Measurements from ENCODE around the gene TK2. TPM values are rescaled to one million over a fixed set of nuclear protein-coding genes. Genes with fewer than 3 reads are reported as not detected.
A peak's percentile ranks its signal among the peaks of the same experiment; 100 is the strongest.

TK2 gene
- total and polyA plus RNA-seq, 2 experiments from 2014 or later: 1.8 to 4.2 TPM

DNA sequence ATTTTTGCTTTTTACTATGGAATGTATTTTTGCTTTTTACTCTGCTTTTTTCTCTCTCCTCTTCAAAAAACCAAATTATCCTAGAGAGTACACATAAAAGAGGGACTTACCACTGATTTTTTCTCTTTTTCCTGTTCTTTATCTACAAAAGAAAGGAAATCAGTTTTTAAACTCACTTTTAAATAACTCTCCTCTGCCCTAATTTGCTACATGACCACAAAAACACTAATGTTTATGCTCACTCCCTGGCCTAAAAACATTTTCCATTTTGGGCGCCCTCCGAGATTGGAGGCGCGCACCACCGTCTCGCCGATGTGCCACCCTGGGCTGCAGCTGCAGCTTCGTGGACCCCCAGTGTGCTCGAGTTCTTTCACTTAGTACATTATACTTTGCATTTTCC is 1.1 kb downstream of the TK2 start:
- no peak for TF ChIP-seq STAT1 (IDR thresholded peaks at IDR 0.05; ENCODE audit: unreplicated experiment)
- TF ChIP-seq, protein P1, sequence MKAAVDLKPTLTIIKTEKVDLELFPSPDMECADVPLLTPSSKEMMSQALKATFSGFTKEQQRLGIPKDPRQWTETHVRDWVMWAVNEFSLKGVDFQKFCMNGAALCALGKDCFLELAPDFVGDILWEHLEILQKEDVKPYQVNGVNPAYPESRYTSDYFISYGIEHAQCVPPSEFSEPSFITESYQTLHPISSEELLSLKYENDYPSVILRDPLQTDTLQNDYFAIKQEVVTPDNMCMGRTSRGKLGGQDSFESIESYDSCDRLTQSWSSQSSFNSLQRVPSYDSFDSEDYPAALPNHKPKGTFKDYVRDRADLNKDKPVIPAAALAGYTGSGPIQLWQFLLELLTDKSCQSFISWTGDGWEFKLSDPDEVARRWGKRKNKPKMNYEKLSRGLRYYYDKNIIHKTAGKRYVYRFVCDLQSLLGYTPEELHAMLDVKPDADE (IDR thresholded peaks at IDR 0.05): no peak
- no peak for TF ChIP-seq ZNF331 (CRISPR knock-in tag; IDR thresholded peaks at IDR 0.05; ENCODE audit: low read depth)
- no peak for TF ChIP-seq CREB1 (CRISPR knock-in tag; IDR thresholded peaks at IDR 0.05; ENCODE audit: low read depth)
- TF ChIP-seq, protein P2, sequence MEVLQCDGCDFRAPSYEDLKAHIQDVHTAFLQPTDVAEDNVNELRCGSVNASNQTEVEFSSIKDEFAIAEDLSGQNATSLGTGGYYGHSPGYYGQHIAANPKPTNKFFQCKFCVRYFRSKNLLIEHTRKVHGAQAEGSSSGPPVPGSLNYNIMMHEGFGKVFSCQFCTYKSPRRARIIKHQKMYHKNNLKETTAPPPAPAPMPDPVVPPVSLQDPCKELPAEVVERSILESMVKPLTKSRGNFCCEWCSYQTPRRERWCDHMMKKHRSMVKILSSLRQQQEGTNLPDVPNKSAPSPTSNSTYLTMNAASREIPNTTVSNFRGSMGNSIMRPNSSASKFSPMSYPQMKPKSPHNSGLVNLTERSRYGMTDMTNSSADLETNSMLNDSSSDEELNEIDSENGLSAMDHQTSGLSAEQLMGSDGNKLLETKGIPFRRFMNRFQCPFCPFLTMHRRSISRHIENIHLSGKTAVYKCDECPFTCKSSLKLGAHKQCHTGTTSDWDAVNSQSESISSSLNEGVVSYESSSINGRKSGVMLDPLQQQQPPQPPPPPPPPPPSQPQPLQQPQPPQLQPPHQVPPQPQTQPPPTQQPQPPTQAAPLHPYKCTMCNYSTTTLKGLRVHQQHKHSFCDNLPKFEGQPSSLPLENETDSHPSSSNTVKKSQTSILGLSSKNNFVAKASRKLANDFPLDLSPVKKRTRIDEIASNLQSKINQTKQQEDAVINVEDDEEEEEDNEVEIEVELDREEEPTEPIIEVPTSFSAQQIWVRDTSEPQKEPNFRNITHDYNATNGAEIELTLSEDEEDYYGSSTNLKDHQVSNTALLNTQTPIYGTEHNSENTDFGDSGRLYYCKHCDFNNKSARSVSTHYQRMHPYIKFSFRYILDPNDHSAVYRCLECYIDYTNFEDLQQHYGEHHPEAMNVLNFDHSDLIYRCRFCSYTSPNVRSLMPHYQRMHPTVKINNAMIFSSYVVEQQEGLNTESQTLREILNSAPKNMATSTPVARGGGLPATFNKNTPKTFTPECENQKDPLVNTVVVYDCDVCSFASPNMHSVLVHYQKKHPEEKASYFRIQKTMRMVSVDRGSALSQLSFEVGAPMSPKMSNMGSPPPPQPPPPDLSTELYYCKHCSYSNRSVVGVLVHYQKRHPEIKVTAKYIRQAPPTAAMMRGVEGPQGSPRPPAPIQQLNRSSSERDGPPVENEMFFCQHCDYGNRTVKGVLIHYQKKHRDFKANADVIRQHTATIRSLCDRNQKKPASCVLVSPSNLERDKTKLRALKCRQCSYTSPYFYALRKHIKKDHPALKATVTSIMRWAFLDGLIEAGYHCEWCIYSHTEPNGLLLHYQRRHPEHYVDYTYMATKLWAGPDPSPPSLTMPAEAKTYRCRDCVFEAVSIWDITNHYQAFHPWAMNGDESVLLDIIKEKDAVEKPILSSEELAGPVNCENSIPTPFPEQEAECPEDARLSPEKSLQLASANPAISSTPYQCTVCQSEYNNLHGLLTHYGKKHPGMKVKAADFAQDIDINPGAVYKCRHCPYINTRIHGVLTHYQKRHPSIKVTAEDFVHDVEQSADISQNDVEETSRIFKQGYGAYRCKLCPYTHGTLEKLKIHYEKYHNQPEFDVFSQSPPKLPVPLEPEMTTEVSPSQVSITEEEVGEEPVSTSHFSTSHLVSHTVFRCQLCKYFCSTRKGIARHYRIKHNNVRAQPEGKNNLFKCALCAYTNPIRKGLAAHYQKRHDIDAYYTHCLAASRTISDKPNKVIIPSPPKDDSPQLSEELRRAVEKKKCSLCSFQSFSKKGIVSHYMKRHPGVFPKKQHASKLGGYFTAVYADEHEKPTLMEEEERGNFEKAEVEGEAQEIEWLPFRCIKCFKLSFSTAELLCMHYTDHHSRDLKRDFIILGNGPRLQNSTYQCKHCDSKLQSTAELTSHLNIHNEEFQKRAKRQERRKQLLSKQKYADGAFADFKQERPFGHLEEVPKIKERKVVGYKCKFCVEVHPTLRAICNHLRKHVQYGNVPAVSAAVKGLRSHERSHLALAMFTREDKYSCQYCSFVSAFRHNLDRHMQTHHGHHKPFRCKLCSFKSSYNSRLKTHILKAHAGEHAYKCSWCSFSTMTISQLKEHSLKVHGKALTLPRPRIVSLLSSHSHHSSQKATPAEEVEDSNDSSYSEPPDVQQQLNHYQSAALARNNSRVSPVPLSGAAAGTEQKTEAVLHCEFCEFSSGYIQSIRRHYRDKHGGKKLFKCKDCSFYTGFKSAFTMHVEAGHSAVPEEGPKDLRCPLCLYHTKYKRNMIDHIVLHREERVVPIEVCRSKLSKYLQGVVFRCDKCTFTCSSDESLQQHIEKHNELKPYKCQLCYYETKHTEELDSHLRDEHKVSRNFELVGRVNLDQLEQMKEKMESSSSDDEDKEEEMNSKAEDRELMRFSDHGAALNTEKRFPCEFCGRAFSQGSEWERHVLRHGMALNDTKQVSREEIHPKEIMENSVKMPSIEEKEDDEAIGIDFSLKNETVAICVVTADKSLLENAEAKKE (CRISPR knock-in tag; IDR thresholded peaks at IDR 0.05): no peak
- no peak for TF ChIP-seq NANOG (IDR thresholded peaks at IDR 0.05; ENCODE audit: borderline replicate concordance)
- no peak for TF ChIP-seq ZNF114 (CRISPR knock-in tag; IDR thresholded peaks at IDR 0.05)
- no peak for TF ChIP-seq POLR2AphosphoS5 (IDR thresholded peaks at IDR 0.05; ENCODE audit: low read depth)
- TF ChIP-seq, protein P3, sequence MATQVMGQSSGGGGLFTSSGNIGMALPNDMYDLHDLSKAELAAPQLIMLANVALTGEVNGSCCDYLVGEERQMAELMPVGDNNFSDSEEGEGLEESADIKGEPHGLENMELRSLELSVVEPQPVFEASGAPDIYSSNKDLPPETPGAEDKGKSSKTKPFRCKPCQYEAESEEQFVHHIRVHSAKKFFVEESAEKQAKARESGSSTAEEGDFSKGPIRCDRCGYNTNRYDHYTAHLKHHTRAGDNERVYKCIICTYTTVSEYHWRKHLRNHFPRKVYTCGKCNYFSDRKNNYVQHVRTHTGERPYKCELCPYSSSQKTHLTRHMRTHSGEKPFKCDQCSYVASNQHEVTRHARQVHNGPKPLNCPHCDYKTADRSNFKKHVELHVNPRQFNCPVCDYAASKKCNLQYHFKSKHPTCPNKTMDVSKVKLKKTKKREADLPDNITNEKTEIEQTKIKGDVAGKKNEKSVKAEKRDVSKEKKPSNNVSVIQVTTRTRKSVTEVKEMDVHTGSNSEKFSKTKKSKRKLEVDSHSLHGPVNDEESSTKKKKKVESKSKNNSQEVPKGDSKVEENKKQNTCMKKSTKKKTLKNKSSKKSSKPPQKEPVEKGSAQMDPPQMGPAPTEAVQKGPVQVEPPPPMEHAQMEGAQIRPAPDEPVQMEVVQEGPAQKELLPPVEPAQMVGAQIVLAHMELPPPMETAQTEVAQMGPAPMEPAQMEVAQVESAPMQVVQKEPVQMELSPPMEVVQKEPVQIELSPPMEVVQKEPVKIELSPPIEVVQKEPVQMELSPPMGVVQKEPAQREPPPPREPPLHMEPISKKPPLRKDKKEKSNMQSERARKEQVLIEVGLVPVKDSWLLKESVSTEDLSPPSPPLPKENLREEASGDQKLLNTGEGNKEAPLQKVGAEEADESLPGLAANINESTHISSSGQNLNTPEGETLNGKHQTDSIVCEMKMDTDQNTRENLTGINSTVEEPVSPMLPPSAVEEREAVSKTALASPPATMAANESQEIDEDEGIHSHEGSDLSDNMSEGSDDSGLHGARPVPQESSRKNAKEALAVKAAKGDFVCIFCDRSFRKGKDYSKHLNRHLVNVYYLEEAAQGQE (IDR thresholded peaks at IDR 0.05; ENCODE audit: unreplicated experiment): no peak
- no peak for TF ChIP-seq EZH2phosphoT487 (IDR thresholded peaks at IDR 0.05; ENCODE audit: unreplicated experiment)
- H3K27ac ChIP-seq (ENCODE audit: low read depth): peak overlapping the region; percentile 79; the same call in 1 of the 2 replicates
- H3K79me2 ChIP-seq (replicated peaks; ENCODE audit: insufficient read depth): no peaks in the 10 kb centered on the region; the same call in 1 of the 2 replicates
- H3K4me1 Mint-ChIP-seq: peaks cover 21% of the 10 kb centered on the region
- peak overlapping the region; percentile 84; the same call in 1 of the 2 replicates for H2AFZ ChIP-seq
- H3K4me3 ChIP-seq: peak overlapping the region; percentile 65
- peaks cover 5% of the 10 kb centered on the region; the same call in 2 of the 3 replicates for H3K36me3 Mint-ChIP-seq (ENCODE audit: low read depth)
- DNase-seq (ENCODE audit: low spot score): no peak
- H3K27me3 ChIP-seq (ENCODE audit: insufficient read depth): peaks cover 18% of the 10 kb centered on the region
- H3K9me3 Mint-ChIP-seq: peaks cover 12% of the 10 kb centered on the region; the same call in 2 of the 3 replicates
- H3K4me2 ChIP-seq: peak overlapping the region; percentile 93
- peaks cover 31% of the 10 kb centered on the region for H3K27me3 Mint-ChIP-seq (ENCODE audit: insufficient read depth, low read depth, poor library complexity)
- no peak overlapping the region for H3K27ac Mint-ChIP-seq
- 0 out of 2 replicates have a peak, but pooled peaks cover 5% of the 10 kb centered on the region for H4K20me1 ChIP-seq (replicated peaks; ENCODE audit: insufficient read depth)
- H3K36me3 ChIP-seq (ENCODE audit: insufficient read depth): no peaks in the 10 kb centered on the region
- ATAC-seq: no peak
- H3F3A ChIP-seq (replicated peaks; ENCODE audit: low read depth): peaks cover 20% of the 10 kb centered on the region; the same call in 1 of the 2 replicates
- H3K4me3 Mint-ChIP-seq: peak overlapping the region; percentile 73
- peaks cover 3% of the 10 kb centered on the region; the same call in 1 of the 2 replicates for H3K9me2 ChIP-seq (ENCODE audit: insufficient read depth)
- H3K4me1 ChIP-seq (ENCODE audit: insufficient read depth): peaks cover 11% of the 10 kb centered on the region

Measured in GM23338 (cell line).